Measurements from ENCODE around the gene ZNHIT1. TPM values are rescaled to one million over a fixed set of nuclear protein-coding genes. Genes with fewer than 3 reads are reported as not detected.

The ZNHIT1 gene
- total RNA-seq, 1 experiment from 2014 or later: 69.7 TPM

DNA sequence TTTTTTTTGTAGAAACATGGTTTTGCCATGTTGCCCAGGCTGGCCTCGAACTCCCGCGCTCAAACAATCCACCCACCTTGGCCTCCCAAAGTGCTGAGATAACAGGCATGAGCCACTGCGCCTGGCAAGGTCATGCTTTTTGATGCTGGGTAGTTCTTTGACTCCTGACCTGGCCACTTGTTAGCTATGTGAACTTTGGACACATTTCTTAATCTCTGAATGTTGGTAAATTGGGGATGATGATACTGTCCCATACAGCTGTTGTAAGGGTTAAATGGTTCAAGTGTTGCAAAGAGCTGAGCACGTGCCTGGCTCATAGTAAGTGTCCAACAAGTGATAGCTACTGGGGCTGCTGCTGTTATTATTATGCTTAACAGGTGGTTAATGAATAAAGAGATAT, 2.3 kb downstream of the ZNHIT1 start:
- CTCF ChIA-PET: interaction anchor here (0.7 kb wide), 1 partner anchor 12 kb away, joined by 3 read pairs; no protein-coding TSS in a partner anchor
- peaks cover 6% of the 10 kb centered on the region for H3K4me1 ChIP-seq (ENCODE audit: control insufficient read depth, insufficient read depth, low read length)
- H3K27ac ChIP-seq (ENCODE audit: low read length): no peak overlapping the region
- H3K27me3 ChIP-seq (ENCODE audit: control insufficient read depth, insufficient read depth, low read length): no peaks in the 10 kb centered on the region
- in situ Hi-C loops (cut with HindIII; ENCODE audit: low pct_unique_long_range_greater_than_20kb, low sequenced_read_pairs): no loop called here
- TF ChIP-seq, protein P1, sequence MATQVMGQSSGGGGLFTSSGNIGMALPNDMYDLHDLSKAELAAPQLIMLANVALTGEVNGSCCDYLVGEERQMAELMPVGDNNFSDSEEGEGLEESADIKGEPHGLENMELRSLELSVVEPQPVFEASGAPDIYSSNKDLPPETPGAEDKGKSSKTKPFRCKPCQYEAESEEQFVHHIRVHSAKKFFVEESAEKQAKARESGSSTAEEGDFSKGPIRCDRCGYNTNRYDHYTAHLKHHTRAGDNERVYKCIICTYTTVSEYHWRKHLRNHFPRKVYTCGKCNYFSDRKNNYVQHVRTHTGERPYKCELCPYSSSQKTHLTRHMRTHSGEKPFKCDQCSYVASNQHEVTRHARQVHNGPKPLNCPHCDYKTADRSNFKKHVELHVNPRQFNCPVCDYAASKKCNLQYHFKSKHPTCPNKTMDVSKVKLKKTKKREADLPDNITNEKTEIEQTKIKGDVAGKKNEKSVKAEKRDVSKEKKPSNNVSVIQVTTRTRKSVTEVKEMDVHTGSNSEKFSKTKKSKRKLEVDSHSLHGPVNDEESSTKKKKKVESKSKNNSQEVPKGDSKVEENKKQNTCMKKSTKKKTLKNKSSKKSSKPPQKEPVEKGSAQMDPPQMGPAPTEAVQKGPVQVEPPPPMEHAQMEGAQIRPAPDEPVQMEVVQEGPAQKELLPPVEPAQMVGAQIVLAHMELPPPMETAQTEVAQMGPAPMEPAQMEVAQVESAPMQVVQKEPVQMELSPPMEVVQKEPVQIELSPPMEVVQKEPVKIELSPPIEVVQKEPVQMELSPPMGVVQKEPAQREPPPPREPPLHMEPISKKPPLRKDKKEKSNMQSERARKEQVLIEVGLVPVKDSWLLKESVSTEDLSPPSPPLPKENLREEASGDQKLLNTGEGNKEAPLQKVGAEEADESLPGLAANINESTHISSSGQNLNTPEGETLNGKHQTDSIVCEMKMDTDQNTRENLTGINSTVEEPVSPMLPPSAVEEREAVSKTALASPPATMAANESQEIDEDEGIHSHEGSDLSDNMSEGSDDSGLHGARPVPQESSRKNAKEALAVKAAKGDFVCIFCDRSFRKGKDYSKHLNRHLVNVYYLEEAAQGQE (IDR thresholded peaks at IDR 0.05; ENCODE audit: insufficient read depth in 1 of 2, low read depth in 2 of 2, low read length in 1 of 2): no peak
- no peak for TF ChIP-seq SIN3A (IDR thresholded peaks at IDR 0.05; ENCODE audit: borderline replicate concordance, insufficient read depth, low read depth, low read length)
- TF ChIP-seq, protein P2, sequence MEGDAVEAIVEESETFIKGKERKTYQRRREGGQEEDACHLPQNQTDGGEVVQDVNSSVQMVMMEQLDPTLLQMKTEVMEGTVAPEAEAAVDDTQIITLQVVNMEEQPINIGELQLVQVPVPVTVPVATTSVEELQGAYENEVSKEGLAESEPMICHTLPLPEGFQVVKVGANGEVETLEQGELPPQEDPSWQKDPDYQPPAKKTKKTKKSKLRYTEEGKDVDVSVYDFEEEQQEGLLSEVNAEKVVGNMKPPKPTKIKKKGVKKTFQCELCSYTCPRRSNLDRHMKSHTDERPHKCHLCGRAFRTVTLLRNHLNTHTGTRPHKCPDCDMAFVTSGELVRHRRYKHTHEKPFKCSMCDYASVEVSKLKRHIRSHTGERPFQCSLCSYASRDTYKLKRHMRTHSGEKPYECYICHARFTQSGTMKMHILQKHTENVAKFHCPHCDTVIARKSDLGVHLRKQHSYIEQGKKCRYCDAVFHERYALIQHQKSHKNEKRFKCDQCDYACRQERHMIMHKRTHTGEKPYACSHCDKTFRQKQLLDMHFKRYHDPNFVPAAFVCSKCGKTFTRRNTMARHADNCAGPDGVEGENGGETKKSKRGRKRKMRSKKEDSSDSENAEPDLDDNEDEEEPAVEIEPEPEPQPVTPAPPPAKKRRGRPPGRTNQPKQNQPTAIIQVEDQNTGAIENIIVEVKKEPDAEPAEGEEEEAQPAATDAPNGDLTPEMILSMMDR (IDR thresholded peaks at IDR 0.05): no peak
- no peak for TF ChIP-seq POLR2AphosphoS5 (IDR thresholded peaks at IDR 0.05; ENCODE audit: low read depth, low read length)
- DNase-seq (ENCODE audit: low read depth, low spot score) (no peak), ATAC-seq (no peak)
- no peaks in the 10 kb centered on the region; the same call in 1 of the 2 replicates for H3K36me3 ChIP-seq (ENCODE audit: control insufficient read depth, insufficient read depth, low read length)
- H3K9me3 ChIP-seq (ENCODE audit: control insufficient read depth, insufficient read depth, low read depth, low read length): no peaks in the 10 kb centered on the region
- intact Hi-C loops (cut with micrococcal nuclease; ENCODE audit: unreplicated experiment): no loop called here
- BruUV-seq (replicated peaks): no TSS peak
- no peak overlapping the region for H3K4me3 ChIP-seq (ENCODE audit: low read depth in 2 of 2, low read length in 2 of 2)
- POLR2A ChIA-PET: interaction anchor here (0.8 kb wide), 1 partner anchor 23 kb away, joined by 11 read pairs; no protein-coding TSS in a partner anchor

DNA sequence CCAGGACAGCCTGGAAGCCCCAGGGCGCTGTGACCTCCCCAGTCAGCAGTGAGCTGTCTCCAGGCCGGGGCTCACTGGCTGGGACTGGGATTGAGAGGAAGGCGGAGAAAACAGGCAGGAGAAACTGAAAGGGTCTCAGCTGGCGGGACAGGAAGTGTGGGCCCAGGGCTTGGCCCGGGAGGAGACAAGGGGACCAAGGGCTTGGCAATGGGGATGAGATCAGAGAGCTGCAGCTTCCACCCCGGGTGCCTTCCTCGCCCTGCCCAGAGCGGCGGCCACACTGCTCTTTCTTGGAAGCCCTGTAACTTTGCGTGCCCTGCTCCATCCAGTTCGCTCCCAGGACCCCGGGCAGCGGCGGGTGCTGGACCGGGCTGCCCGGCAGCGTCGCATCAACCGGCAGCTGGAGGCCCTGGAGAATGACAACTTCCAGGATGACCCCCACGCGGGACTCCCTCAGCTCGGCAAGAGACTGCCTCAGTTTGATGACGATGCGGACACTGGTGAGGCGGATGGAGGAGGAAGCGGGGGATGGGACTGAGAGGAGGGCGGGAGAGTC, 4.4 kb downstream of the ZNHIT1 start:
- TF ChIP-seq, protein P2 (IDR thresholded peaks at IDR 0.05): no peak
- TF ChIP-seq POLR2AphosphoS5 (IDR thresholded peaks at IDR 0.05; ENCODE audit: low read depth, low read length) (no peak), SIN3A (IDR thresholded peaks at IDR 0.05; ENCODE audit: borderline replicate concordance, insufficient read depth, low read depth, low read length) (no peak), TCF7L2 (IDR thresholded peaks at IDR 0.05; ENCODE audit: low read depth, low read length) (no peak)
- TF ChIP-seq, protein P1 (IDR thresholded peaks at IDR 0.05; ENCODE audit: insufficient read depth in 1 of 2, low read depth in 2 of 2, low read length in 1 of 2): no peak

More for the DNA sequence above, 4.4 kb downstream of the ZNHIT1 start:
- no peaks in the 10 kb centered on the region for H3K27me3 ChIP-seq (ENCODE audit: control insufficient read depth, insufficient read depth, low read length)
- no peak overlapping the region for H3K27ac ChIP-seq (ENCODE audit: low read length)
- intact Hi-C loops (cut with micrococcal nuclease; ENCODE audit: unreplicated experiment) (no loop called here), in situ Hi-C loops (cut with HindIII; ENCODE audit: low pct_unique_long_range_greater_than_20kb, low sequenced_read_pairs) (no loop called here)
- no peak for DNase-seq (ENCODE audit: low read depth, low spot score)
- no TSS peak for BruUV-seq (replicated peaks)
- H3K4me3 ChIP-seq (ENCODE audit: low read depth in 2 of 2, low read length in 2 of 2): no peak overlapping the region
- ChIA-PET CTCF (no interaction called here), POLR2A (interaction anchor here (0.8 kb wide), 1 partner anchor 8 kb away, joined by 6 read pairs; no protein-coding TSS in a partner anchor)
- no peaks in the 10 kb centered on the region for H3K9me3 ChIP-seq (ENCODE audit: control insufficient read depth, insufficient read depth, low read depth, low read length)
- H3K4me1 ChIP-seq (ENCODE audit: control insufficient read depth, insufficient read depth, low read length): peaks cover 6% of the 10 kb centered on the region
- H3K36me3 ChIP-seq (ENCODE audit: control insufficient read depth, insufficient read depth, low read length): no peaks in the 10 kb centered on the region; the same call in 1 of the 2 replicates
- ATAC-seq: no peak
